ENCODE results near the gene C1QBP.
A peak's percentile ranks its signal among the peaks of the same experiment; 100 is the strongest.

Gene C1QBP

GRCh38 chr17:5438716-5439445, at the start of gene C1QBP:
Gene C1QBP (minus strand): TSS chr17:5439155. CDS start chr17:5439073, 82 bp downstream.
- Mint-ChIP-seq H3K4me1 (ENCODE audit: low read depth) (peaks cover 43% of the 10 kb centered on the region), H3K27me3 (no peaks in the 10 kb centered on the region), H3K36me3 (ENCODE audit: low read depth) (peaks cover 86% of the 10 kb centered on the region), H3K4me3 (peak within 1 kb of the TSS; percentile 95), H3K27ac (peak within 1 kb of the TSS; percentile 94), H3K9me3 (no peaks in the 10 kb centered on the region)
- DNase-seq = peak; percentile 95

- H3K27ac Mint-ChIP-seq = peak overlapping the region; percentile 99
- peaks cover 51% of the 10 kb centered on the region for H3K4me1 Mint-ChIP-seq (ENCODE audit: low read depth)
- DNase-seq = no peak
- no peaks in the 10 kb centered on the region for H3K9me3 Mint-ChIP-seq
- no peaks in the 10 kb centered on the region for H3K27me3 Mint-ChIP-seq
- H3K4me3 Mint-ChIP-seq = peak overlapping the region; percentile 95
- H3K36me3 Mint-ChIP-seq (ENCODE audit: low read depth) = peaks cover 77% of the 10 kb centered on the region
Measured at GRCh38 chr17:5488752-5489151, 49.8 kb upstream of the C1QBP start.

- H3K9me3 Mint-ChIP-seq = no peaks in the 10 kb centered on the region
- peak within 1 kb of the TSS; percentile 99 for H3K27ac Mint-ChIP-seq
- peaks cover 92% of the 10 kb centered on the region for H3K36me3 Mint-ChIP-seq (ENCODE audit: low read depth)
- peak within 1 kb of the TSS; percentile 95 for H3K4me3 Mint-ChIP-seq
- peak; percentile 94 for DNase-seq
- no peaks in the 10 kb centered on the region for H3K27me3 Mint-ChIP-seq
- peaks cover 69% of the 10 kb centered on the region for H3K4me1 Mint-ChIP-seq (ENCODE audit: low read depth)
Measured at GRCh38 chr17:5486206-5487124, 47.5 kb upstream of the C1QBP start, which contains the start of gene MIS12. Gene MIS12 (plus strand): TSS chr17:5486566. CDS start chr17:5488863, 2,297 bp downstream.

GRCh38 chr17:5485270-5486205, 46.6 kb upstream of the C1QBP start, which contains the start of gene DERL2:
Gene DERL2 (minus strand): TSS chr17:5486178. CDS start chr17:5486161, 17 bp downstream.
- no peak for DNase-seq
- Mint-ChIP-seq H3K27me3 (no peaks in the 10 kb centered on the region), H3K4me3 (peak within 1 kb of the TSS; percentile 95), H3K36me3 (ENCODE audit: low read depth) (peaks cover 94% of the 10 kb centered on the region), H3K4me1 (ENCODE audit: low read depth) (peaks cover 72% of the 10 kb centered on the region), H3K27ac (peak within 1 kb of the TSS; percentile 99), H3K9me3 (no peaks in the 10 kb centered on the region)

GRCh38 chr17:5481451-5481850, 42.5 kb upstream of the C1QBP start:
- Mint-ChIP-seq H3K4me1 (ENCODE audit: low read depth) (peaks cover 56% of the 10 kb centered on the region), H3K36me3 (ENCODE audit: low read depth) (peaks cover 96% of the 10 kb centered on the region), H3K27ac (peak overlapping the region; percentile 70), H3K4me3 (no peak overlapping the region), H3K27me3 (no peaks in the 10 kb centered on the region), H3K9me3 (no peaks in the 10 kb centered on the region)
- no peak for DNase-seq

- peaks cover 58% of the 10 kb centered on the region for H3K4me1 Mint-ChIP-seq (ENCODE audit: low read depth)
- no peak for DNase-seq
- H3K27me3 Mint-ChIP-seq = no peaks in the 10 kb centered on the region
- no peaks in the 10 kb centered on the region for H3K9me3 Mint-ChIP-seq
- H3K4me3 Mint-ChIP-seq = no peak overlapping the region
- peaks cover 99% of the 10 kb centered on the region for H3K36me3 Mint-ChIP-seq (ENCODE audit: low read depth)
- peak overlapping the region; percentile 13 for H3K27ac Mint-ChIP-seq
Measured at GRCh38 chr17:5480962-5481361, 42.0 kb upstream of the C1QBP start.

- Mint-ChIP-seq H3K27ac (no peak overlapping the region), H3K4me3 (no peak overlapping the region), H3K36me3 (ENCODE audit: low read depth) (peaks cover 96% of the 10 kb centered on the region), H3K27me3 (no peaks in the 10 kb centered on the region), H3K4me1 (ENCODE audit: low read depth) (peaks cover 42% of the 10 kb centered on the region), H3K9me3 (no peaks in the 10 kb centered on the region)
- DNase-seq = no peak
Measured at GRCh38 chr17:5478992-5479391, 40.0 kb upstream of the C1QBP start.

- Mint-ChIP-seq H3K4me1 (ENCODE audit: low read depth) (peaks cover 26% of the 10 kb centered on the region), H3K27me3 (no peaks in the 10 kb centered on the region), H3K27ac (peak overlapping the region; percentile 3), H3K9me3 (no peaks in the 10 kb centered on the region), H3K36me3 (ENCODE audit: low read depth) (peaks cover 71% of the 10 kb centered on the region), H3K4me3 (no peak overlapping the region)
- DNase-seq = no peak
Measured at GRCh38 chr17:5473906-5474305, 35.0 kb upstream of the C1QBP start.

- Mint-ChIP-seq H3K4me3 (no peak overlapping the region), H3K4me1 (ENCODE audit: low read depth) (peaks cover 22% of the 10 kb centered on the region)
Measured at GRCh38 chr17:5472511-5472910, 33.6 kb upstream of the C1QBP start.

GRCh38 chr17:5468075-5468473, 29.1 kb upstream of the C1QBP start:
- peaks cover 67% of the 10 kb centered on the region for H3K36me3 Mint-ChIP-seq (ENCODE audit: low read depth)
- peaks cover 46% of the 10 kb centered on the region for H3K4me1 Mint-ChIP-seq (ENCODE audit: low read depth)
- peak overlapping the region; percentile 92 for H3K4me3 Mint-ChIP-seq
- H3K27ac Mint-ChIP-seq = peak overlapping the region; percentile 75
- H3K27me3 Mint-ChIP-seq = no peaks in the 10 kb centered on the region
- peak; percentile 61 for DNase-seq
- H3K9me3 Mint-ChIP-seq = no peaks in the 10 kb centered on the region

More at GRCh38 chr17:5472511-5472910, 33.6 kb upstream of the C1QBP start:
- no peak for DNase-seq
- Mint-ChIP-seq H3K27me3 (no peaks in the 10 kb centered on the region), H3K27ac (peak overlapping the region; percentile 69), H3K9me3 (no peaks in the 10 kb centered on the region), H3K36me3 (ENCODE audit: low read depth) (peaks cover 67% of the 10 kb centered on the region)

- no peak for DNase-seq
- H3K36me3 Mint-ChIP-seq (ENCODE audit: low read depth) = peaks cover 67% of the 10 kb centered on the region
- peaks cover 46% of the 10 kb centered on the region for H3K4me1 Mint-ChIP-seq (ENCODE audit: low read depth)
- peak overlapping the region; percentile 75 for H3K27ac Mint-ChIP-seq
- H3K27me3 Mint-ChIP-seq = no peaks in the 10 kb centered on the region
- no peaks in the 10 kb centered on the region for H3K9me3 Mint-ChIP-seq
- peak overlapping the region; percentile 92 for H3K4me3 Mint-ChIP-seq
Measured at GRCh38 chr17:5467416-5467815, 28.5 kb upstream of the C1QBP start.

- Mint-ChIP-seq H3K27ac (no peak overlapping the region), H3K9me3 (no peaks in the 10 kb centered on the region), H3K4me1 (ENCODE audit: low read depth) (peaks cover 46% of the 10 kb centered on the region), H3K36me3 (ENCODE audit: low read depth) (peaks cover 67% of the 10 kb centered on the region), H3K27me3 (no peaks in the 10 kb centered on the region), H3K4me3 (peak overlapping the region; percentile 92)
- DNase-seq = no peak
Measured at GRCh38 chr17:5466295-5466694, 27.3 kb upstream of the C1QBP start.

GRCh38 chr17:5464717-5465507, 26.0 kb upstream of the C1QBP start:
- Mint-ChIP-seq H3K4me3 (no peak overlapping the region), H3K36me3 (ENCODE audit: low read depth) (peaks cover 79% of the 10 kb centered on the region), H3K9me3 (no peaks in the 10 kb centered on the region), H3K4me1 (ENCODE audit: low read depth) (peaks cover 43% of the 10 kb centered on the region), H3K27ac (peak overlapping the region; percentile 7), H3K27me3 (no peaks in the 10 kb centered on the region)
- no peak for DNase-seq
